Activated CD8-positive, alpha-beta memory T cell treated with anti-CD3 and anti-CD28 coated beads, Interleukin-2, amount 50 U/mL, for 4 hours (primary cell): ENCODE data around the gene ZDHHC24.
"Not testable (repeated sequence)": the region's sequence is repeated elsewhere in the genome, so short reads cannot be mapped to it uniquely, and the experiment has no call there.

Source experiments
- DNase-seq: peaks from one replicate; pipeline ENCODE4 v3.0.0-alpha.2; 2020

The ZDHHC24 gene

DNA sequence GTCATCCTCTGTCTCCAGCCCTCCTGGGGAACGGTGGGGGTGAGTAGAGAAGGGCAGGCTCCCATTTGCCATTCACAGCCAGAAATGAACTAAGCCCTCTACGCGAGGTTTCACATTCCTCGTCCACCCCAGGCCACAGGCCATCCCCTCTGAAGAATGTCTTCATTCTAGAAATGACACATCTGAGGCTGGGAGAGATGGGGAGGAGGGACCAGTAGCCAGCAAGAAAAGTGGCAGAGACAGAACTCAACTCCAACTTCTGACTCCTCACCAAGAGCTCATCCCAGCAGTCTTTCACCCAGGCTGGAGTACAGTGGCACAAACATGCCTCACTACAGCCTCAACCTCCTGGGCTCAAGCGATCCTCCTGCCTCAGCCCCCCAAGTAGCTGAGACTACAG lies 19.1 kb upstream of the ZDHHC24 start:
- no peak for DNase-seq

DNA sequence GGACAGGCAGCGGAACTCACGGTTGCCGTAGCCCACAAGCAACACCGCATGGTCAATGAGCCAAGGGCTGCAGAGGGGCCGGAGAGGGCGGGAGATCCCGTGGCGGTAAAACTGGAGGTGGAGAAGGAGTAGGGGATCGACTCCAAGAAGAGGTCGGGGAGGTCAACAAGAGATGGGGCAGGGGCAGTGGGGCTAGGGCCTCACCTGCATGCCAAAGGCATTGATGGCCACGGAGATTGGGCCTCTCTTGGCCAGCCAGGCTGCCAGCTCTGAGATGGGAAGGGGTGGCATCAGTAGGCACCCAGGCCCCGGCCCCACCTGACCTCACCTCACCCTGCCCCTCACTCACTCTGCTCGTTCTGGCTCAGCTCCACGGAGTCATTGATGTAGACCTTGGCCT lies 18.7 kb upstream of the ZDHHC24 start:
- no peak for DNase-seq

DNA sequence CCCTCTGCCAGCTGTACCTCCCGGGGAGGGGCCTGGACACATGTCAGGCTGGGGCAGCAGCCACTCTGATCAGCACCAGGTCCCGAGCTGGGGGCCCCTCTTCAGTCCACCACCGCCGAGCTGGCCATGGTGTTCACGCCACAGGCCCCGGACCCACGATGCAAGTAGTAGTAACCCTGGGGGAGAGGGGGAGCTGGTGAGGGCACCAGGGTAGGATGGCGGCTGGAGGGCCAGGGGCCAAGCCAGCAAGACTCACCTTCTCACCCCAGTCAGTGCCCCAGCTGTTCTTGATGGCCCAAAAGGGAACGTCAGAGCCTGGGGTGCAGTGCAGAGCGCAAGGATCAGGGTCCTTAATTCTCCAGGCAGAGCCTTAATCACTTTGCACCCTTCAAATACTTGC lies 18.0 kb upstream of the ZDHHC24 start:
- DNase-seq = no peak

DNA sequence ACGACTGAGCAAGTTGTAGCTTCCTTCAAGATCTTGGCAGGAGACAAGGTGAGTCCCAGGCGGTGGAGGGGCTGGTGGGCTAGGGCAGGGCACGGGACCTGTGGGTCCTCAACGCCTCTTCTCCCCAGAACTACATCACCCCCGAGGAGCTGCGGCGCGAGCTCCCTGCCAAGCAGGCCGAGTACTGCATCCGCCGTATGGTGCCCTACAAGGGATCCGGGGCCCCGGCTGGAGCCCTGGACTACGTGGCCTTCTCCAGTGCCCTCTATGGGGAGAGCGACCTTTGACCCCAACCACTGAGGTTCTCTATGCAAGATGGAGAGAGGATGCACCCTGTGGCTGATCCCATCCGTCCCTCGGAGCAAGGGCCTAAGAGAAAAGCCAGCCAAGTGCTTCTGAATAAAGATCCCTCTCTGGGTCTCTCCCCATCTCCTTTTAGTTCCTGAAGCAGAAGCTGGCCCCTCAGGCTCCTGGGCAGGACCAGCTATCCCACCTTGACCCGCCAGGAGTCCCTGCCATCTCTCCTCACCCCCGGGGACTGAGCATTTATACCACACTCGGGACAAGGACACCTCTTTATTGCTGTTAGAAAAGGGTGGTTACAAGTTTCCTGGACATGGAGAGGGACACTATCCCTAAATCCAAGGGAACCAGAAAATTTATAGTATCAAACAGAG lies 17.2 kb upstream of the ZDHHC24 start:
- no peak for DNase-seq

DNA sequence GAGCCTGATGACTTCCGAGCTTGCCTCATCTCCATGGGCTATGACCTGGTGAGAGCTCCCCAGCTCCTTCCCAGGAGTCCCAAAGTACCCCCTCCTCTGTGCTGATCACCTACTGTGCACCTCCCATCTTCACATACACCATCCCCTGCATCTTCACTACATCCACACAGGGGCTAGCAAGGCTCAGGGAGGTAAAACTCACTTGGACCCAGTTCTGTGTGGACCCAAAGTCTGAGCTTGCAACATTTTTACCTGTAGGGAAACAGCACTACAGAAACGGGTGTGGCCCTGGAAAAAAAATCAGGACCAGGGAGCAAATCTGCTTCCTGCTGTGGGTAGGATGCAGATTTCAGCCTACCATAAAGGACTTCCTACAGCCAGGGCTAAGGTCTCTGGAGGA lies 16.4 kb upstream of the ZDHHC24 start:
- DNase-seq = no peak

DNA sequence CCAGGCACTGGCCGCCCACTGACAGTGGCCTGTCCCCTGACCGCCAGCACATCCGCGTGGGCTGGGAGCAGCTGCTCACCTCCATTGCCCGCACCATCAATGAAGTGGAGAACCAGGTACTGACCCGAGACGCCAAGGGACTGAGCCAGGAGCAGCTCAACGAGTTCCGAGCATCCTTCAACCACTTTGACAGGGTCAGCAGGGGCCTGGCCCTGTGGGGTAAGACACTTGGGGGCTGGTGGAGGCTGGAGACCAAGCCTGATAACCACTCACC lies 16.1 kb upstream of the ZDHHC24 start:
- no peak for DNase-seq

DNA sequence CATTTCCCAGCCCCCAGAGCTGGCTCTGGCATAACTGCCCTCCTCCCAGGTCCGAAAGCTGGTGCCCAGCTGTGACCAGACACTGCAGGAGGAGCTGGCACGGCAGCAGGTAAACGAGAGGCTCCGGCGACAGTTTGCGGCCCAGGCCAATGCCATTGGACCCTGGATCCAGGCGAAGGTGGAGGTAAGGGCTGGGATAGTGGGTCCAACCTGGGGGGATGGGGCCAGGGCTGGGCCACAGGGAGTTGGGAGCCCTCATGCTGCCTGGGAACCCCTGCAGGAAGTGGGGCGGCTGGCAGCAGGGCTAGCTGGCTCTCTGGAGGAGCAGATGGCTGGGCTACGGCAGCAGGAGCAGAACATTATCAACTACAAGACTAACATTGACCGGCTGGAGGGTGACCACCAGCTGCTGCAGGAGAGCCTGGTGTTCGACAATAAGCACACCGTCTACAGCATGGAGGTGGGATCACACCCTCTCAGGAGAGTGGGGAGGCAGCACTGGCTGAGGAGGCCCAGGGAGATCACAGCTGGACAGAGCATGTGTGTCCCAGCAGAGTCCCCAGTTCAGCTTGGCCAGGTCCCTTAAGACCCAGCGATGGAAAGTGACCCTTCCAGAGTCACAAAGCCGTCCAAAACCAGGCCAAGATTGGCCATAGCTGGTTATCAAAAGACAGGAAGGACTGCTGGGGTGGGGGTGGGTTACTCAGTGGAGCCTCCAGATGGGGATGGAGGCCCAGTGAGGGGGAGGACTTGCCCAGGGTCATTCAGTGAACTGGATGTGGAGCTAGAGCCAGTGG lies 15.5 kb upstream of the ZDHHC24 start:
- DNase-seq = no peak

DNA sequence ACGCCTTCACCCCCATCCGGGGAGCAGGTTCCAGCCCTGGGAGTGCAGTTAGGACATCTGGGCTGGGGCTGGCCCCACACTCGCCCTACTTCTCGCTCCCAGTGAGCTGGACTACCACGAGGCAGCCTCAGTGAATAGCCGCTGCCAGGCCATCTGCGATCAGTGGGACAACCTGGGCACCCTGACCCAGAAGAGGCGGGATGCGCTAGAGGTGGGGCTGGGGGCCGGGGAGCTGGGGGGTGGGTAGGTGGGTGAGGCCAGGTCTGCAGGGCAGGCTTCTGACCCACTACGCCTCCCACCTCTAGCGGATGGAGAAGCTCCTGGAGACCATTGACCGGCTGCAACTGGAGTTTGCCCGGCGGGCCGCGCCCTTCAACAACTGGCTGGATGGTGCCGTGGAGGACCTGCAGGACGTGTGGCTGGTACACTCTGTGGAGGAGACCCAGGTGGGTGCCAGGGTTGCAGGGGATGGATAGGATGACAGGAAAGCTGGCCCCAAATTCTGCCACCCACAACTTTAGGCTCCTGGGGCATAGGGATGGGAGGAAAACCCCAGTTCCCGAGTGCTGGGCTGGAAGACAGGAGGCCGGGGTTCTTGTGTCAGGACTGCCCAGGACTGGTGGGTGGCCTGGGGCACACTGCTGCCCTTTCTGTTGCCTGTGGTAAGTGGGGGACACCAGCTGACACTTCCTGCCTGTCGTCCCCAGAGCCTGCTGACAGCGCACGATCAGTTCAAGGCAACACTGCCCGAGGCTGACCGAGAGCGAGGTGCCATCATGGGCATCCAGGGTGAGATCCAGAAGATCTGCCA lies 14.2 kb upstream of the ZDHHC24 start:
- no peak for DNase-seq

DNA sequence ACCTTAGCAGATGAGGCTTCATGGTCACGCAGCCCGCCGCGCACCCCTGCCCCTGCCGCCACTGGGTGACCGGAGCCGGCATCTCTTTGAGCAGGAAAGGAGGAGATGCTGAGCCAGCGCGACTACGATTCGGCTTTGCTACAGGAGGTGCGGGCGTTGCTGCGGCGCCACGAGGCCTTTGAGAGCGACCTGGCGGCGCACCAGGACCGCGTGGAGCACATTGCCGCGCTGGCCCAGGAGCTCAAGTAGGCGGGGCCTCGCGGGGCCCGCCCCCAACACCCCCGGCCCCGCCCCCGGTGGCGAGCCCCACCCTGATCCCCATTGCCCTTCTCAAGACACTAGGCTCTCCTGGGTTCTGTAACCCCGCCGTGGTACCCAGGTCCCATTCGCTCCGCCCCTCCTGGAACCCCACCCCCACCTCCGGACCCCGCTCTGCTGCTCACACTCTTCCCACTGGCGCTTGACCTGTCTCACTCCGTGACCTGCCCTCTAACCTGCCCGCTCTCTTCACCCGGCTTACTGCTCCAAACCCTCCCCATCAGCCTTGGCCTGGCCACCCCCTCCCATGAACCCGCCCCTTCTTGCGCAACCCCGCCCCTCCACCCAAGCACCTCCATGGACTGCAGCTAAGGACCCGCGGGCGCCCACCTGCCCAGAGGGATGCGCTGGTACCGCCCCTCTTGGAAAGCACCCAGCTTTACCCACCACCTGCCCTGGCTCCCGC lies 13.5 kb upstream of the ZDHHC24 start:
- peak; percentile 35 for DNase-seq

DNA sequence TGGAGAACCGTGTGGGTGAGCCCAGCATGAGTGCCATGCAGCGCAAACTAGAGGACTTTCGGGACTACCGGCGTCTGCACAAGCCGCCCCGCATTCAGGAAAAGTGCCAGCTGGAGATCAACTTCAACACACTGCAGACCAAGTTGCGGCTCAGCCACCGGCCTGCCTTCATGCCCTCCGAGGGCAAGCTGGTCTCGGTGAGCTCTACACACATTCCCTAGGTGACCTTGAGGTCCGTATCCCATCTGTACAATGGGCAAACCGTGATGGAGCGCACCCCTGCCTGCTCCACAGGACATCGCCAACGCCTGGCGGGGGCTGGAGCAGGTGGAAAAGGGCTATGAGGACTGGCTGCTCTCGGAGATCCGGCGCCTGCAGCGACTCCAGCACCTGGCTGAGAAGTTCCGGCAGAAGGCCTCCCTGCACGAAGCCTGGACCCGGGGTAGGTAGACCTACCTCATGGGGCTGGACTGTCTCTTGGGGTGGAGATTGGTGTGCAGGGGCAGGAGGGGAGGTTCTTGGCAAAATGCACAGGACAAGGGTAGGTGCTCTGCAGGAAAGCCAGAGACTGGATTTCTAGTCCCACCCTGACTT lies 12.0 kb upstream of the ZDHHC24 start:
- no peak for DNase-seq

DNA sequence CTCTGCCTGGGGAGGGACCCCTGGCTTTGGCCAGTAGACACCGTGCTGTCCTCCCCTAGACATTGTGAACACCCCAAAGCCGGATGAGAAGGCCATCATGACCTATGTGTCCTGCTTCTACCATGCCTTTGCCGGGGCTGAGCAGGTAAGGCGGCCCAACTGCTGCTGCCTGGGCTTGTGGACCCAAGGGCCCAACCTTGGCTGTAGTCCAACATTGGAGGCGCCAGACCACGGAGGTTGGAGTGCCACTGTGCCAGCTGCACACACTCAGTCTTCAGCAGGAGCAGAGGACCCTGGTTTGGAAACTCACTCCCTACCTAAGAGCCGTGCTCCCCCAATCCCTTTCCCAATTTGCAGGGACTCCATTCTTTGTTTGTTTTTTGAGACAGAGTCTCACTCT lies 10.2 kb upstream of the ZDHHC24 start:
- DNase-seq = no peak

DNA sequence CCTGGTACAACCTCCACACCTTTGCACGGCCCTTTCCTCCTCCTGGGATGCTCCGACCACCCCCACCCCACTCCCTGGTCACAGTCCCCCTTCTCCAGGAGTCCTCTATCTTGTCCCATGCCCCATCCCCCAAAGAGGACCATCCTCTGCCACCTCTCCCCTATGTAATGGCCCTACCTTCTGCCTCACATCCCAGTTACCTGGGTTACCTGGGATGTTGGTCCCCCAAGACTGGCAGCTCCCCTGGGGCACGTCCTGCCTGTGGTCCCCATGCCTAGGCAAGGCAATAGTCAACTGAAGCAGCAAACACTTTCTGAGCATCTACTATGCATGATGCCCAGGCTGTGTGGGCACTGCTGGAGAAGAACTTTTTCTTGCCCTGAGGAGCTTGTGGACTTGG lies 9.6 kb upstream of the ZDHHC24 start:
- DNase-seq = no peak

DNA sequence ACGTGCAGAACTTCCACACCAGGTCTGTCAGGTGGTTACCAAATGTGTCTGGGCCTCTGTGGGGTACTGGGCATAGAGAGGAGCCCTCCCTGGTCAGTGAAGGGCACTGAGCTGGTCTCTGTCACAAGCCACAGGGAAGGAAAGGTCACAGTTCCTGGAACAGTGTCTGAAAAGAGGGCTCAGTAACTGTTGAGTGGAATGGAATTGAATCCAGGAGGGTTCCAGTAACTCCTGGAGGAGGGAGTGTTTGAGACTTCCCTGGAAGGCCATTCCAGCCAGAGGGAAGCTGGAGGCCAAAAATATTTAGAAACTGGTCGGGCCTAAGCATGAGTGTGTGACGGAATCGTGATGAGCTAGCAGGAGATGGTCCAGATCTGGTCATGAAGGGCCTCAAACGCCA lies 8.8 kb upstream of the ZDHHC24 start:
- DNase-seq = no peak

DNA sequence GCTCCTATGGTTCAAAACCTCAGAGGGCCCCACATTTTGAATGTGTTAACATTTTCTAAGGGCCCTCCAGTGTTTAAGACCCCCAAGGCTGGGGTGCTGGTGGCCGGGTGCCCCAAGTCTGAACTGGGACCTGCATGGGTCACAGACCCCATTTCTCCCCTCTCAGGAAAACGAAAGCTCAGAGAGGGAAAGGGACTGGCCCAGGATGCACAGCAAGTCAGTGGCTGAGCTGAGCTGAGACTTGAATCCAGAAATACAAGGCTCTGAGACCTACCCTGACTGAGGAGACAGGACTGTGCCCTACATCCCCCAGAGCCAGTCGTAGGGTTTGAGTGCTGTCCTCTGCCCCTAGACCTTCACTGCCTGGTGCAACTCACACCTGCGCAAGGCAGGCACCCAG lies 5.0 kb upstream of the ZDHHC24 start:
- DNase-seq = no peak

DNA sequence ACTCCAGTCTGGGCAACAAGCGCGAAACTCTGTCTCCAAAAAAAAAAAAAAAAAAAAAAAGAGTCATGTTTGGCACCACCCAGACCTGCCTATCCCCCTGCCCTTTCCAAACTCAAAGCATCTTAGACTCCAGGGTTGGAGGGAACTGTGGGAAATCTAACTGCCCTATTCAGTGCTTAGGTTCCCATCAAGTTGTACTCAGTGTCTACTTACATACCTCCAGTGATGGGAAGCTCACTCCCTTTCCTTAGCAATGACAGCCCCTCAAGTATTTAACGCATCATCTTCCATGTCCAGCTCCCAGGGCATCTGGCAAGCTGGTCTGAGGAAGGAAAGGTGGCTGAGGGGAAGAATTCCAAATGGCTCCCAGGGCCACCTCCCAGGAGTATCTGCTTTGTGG lies 3.8 kb upstream of the ZDHHC24 start:
- no peak for DNase-seq

DNA sequence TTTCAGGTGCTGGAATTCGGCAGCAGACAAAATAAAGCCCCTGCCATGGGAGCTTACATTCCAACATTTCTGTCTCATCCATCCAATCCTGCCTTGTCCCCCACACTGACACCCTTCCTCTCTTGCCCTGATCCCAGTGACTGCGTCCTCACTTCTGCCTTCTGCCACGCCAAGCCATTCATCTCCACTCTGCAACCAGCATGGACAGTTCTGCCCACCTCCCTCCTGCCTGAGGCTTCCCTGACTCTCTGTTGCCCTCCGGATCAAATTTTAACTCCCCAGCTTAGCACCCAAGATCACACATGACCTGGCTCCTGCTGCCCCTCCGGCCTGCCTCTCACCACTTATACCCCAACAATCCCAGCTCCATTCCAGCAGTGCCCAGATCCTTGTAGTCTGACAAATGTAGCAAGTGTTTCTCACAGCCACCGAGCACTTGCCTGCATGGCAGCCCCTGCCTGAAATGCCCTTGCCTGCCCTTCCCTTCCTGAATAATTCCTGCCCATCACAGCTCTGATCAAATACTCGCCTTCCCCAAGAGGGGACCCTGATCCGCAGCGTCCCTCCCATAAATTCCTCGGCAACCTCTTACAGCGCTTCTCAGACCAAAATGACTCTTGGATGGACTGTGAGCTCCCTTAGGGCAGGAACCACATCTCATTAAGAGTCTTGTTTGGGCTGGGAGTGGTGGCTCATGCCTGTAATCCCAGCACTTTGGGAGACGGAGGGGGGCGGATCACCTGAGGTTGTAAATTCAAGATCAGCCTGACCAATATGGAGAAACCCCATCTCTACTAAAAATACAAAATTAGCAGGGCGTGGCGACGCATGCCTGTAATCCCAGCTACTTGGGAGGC lies 3.2 kb upstream of the ZDHHC24 start:
- no peak for DNase-seq

DNA sequence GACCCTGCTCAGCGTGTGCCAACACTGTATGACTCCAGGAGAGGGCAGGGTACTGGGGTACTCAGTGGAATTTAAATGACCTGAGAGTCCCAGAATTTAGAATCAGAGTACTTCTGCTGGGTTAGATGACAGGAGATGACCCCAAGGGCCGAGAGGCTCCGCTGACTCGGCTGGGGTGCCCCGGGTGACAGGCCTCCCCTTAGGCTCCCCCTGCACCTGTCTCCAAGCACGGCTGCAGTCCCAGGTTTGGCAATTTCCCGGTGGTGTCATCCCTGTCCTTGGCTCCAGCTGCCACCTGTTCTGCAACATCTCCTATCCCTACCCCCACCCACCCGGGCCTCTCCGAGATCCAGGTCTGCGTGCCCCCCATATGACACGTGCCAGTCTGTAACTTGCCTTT lies 2.2 kb upstream of the ZDHHC24 start:
- no peak for DNase-seq

DNA sequence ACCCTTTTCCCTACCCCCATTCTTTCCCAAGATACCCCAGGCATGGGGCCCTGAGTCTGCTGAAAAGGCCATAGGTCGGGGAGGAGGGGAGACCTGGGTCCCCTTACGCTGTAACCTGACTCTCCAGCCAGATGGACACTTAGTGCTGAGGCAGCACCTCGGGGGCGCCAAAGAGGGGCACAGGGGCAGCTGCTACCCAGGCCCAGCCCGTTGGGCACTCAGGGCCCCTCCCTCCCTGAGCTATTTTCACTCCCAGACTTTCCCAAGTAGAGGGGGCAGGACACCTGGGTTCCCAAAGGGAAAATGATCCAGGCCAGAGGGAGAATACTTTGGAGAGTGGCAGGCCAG lies 1.8 kb upstream of the ZDHHC24 start:
- no peak for DNase-seq

DNA sequence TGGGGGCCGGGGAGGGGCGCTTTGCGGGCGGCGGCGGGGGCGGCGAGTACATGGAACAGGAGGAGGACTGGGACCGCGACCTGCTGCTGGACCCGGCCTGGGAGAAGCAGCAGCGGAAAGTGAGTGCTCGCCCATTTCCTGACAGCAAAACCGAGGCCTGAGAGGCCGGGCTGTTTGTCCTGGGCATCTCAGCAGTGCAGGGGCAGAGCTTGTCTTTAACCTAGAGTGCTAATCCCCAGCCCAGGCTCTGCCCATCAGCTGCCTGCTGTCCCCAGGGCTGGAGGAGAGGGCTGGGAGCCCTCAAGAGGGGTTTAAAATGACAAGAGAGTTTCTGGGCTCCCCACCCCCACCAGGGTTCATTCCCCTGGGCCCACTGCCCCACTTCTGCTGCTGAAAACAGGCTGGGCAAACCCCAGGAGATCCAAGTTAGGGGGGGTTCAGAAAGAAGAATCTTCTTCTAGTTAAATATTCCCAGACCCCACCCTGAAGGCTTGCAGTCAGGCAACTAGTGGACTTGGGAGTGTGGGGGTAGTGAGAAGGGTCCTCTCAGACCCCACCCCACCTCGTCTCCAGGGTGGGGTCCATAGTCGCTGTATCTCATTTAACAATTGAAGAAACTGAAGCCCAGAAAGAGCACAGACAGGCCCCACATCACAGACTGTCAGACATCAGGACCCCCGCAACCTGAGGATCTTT lies 1.3 kb upstream of the ZDHHC24 start:
- DNase-seq = no peak

DNA sequence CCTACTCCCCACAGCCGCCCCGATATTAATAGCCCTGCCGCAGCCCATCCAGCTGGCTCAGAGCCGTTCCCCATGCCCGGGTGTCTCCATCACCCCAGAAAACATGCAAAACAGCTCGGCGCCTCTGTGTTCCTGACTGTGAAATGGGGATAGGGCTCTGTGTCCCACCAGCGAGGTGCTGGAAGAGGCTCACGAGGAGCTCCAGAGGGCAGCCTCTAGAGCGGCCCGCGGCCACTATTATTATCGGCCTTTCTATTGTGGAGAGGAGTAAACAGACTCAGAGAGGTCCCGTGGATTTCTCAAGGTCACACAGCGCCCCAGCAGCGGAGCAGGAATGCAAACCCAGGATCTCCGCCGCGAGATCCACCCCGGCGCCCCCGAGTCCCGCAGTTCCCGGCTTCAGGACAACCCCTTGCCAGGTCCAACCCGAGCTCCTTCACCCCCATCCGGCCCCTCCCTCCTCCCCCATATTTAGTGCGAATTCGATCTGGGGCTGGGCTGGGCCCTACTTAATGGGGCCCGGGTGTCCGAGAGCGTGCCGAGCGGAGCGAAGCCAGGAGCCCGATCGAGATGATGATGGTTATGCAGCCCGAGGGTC lies 619 bp upstream of the ZDHHC24 start, which contains the start of gene ACTN3:
Gene ACTN3 (plus strand): TSS at position 536 of the 598 bp plus-strand sequence. CDS start 35 bp downstream, at position 571.
- no peak for DNase-seq

DNA sequence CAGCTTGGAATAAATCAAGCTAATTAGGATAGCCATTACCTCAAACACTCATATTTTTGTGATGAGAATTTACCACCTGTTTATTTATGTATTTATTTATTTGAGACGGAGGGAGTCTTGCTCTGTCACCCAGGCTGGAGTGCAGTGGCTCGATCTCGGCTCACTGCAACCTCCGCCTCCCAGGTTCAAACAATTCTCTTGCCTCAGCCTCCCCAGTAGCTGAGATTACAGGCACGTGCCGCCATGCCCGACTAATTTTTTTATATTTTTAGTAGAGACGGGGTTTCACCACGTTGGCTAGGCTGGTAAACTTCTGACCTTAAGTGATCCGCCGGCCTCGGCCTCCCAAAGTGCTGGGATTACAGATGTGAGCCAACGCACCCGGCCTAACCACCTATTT lies 896 bp downstream of the ZDHHC24 start:
- DNase-seq = not testable (repeated sequence)
